ENCODE measurements around the gene MCOLN1. TPM values are rescaled to one million over a fixed set of nuclear protein-coding genes. Genes with fewer than 3 reads are reported as not detected.

Gene MCOLN1
- total and polyA plus RNA-seq, 2 of the 4 experiments (the other 2 are of a cell fraction), result 3.4 to 19.6 TPM

DNA sequence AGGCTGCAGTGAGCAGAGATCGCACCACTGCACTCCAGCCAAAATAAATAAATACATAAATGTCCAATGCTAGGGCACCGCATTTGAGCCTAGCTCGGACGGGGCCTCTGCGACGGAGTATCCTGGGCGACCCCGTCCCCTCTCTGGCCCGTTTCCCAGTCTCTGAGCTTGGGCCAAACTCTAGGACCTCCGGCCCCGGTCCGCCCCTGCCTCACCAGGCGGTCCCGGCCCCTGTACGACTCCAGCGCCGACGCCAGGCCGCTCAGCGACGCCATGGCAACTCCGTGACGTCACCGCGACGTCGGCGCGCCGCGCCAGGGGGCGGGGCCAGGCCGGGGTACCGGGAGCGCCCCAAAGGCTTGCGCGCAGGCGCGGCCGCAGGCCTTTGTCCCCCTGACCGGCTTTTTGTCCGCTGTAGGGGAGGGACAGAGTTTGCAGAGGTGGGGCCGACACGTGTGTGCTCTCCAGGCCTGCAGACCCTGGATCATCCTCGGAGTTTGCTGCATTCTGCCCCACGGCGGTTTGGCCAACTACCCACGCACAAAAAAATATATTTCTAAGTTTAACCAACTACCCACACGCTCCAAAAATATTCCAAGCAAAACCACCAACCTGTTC is 33.6 kb upstream of the MCOLN1 start, which contains the start of gene PEX11G:
PEX11G (minus strand) TSS at position 300 of the 618 bp plus-strand sequence; CDS start at position 275, 25 bp downstream.
- Histone ChIP-seq H4K5ac (ENCODE audit: low read depth, low read length) (peak within 1 kb of the TSS; percentile 99), H3K56ac (ENCODE audit: extremely low read depth, insufficient read depth, low read length) (peak within 1 kb of the TSS; percentile 41; the same call in 1 of the 2 replicates), H3K9me1 (ENCODE audit: insufficient read depth, low read length) (peaks cover 4% of the 10 kb centered on the region; the same call in 1 of the 2 replicates), H2AK9ac (replicated peaks; ENCODE audit: low read depth, low read length, poor library complexity) (peak within 1 kb of the TSS; percentile 13), H4K91ac (ENCODE audit: insufficient read depth, low read depth, low read length) (peak within 1 kb of the TSS; percentile 85), H3K14ac (replicated peaks; ENCODE audit: low read depth, low read length) (peak within 1 kb of the TSS; percentile 59), H4K8ac (ENCODE audit: low read depth in 2 of 2, low read length in 2 of 2) (peak within 1 kb of the TSS; percentile 99 to 100), H4K20me1 (ENCODE audit: insufficient read depth, low read length) (no peaks in the 10 kb centered on the region), H3K27me3 (ENCODE audit: control insufficient read depth, insufficient read depth, low read length) (no peaks in the 10 kb centered on the region), H3K4me3 (ENCODE audit: insufficient read depth, low read depth, low read length) (peak within 1 kb of the TSS; percentile 70), H2AFZ (replicated peaks; ENCODE audit: low read length, poor library complexity) (peak within 1 kb of the TSS; percentile 93), H3K4ac (ENCODE audit: low read depth, low read length) (peak within 1 kb of the TSS; percentile 84), H3K9me3 (ENCODE audit: control insufficient read depth, insufficient read depth, low read length) (no peaks in the 10 kb centered on the region), H3K27ac (ENCODE audit: insufficient read depth, low read length) (peak within 1 kb of the TSS; percentile 76), H2AK5ac (ENCODE audit: low read depth, low read length) (peak within 1 kb of the TSS; percentile 85), H2BK5ac (ENCODE audit: low read depth, low read length, poor library complexity, severe bottlenecking) (peak within 1 kb of the TSS; percentile 31), H3K9ac (ENCODE audit: low read depth, low read length) (peak within 1 kb of the TSS; percentile 86), H3K23ac (ENCODE audit: low read depth, low read length) (no peak within 1 kb of the TSS; the same call in 1 of the 2 replicates), H3K4me1 (ENCODE audit: control insufficient read depth, insufficient read depth, low read length) (no peaks in the 10 kb centered on the region), H3K4me2 (ENCODE audit: low read depth, low read length) (peak within 1 kb of the TSS; percentile 93), H3K79me1 (ENCODE audit: low read depth in 1 of 2, low read length in 2 of 2) (no peaks in the 10 kb centered on the region), H2BK15ac (ENCODE audit: low read depth, low read length) (peak within 1 kb of the TSS; percentile 7; the same call in 1 of the 3 replicates), H3K36me3 (ENCODE audit: control insufficient read depth, insufficient read depth, low read length) (no peaks in the 10 kb centered on the region), H2BK120ac (ENCODE audit: low read depth, low read length) (peak within 1 kb of the TSS; percentile 76; the same call in 1 of the 2 replicates), H2BK20ac (ENCODE audit: low read depth, low read length) (0 out of 2 replicates have a peak within 1 kb of the TSS, but pooled peaks have one; percentile 2), H3K18ac (ENCODE audit: low read depth, low read length) (peak within 1 kb of the TSS; percentile 51)
- CTCF ChIA-PET, result interaction anchor here (0.7 kb wide), 1 partner anchor 200 kb away, joined by 3 read pairs; no protein-coding TSS in a partner anchor
- intact Hi-C loops (cut with micrococcal nuclease), result no loop called here
- POLR2A ChIA-PET (ENCODE audit: unreplicated experiment), result no interaction called here
- 5% methylated on average over 13 of the region's 49 CpGs; no CpG with 5 or more reads in 1 of the 2 experiments for WGBS, 2 experiments (ENCODE audit: extremely low coverage in 2 of 2, insufficient read length in 1 of 2)
- DNase-seq (peak; percentile 81), ATAC-seq (ENCODE audit: low read depth) (peak; percentile 99)
- dilution Hi-C loops (cut with HindIII; ENCODE audit: low sequenced_read_pairs, unreplicated experiment), result no loop called here
- TF ChIP-seq, protein P1, sequence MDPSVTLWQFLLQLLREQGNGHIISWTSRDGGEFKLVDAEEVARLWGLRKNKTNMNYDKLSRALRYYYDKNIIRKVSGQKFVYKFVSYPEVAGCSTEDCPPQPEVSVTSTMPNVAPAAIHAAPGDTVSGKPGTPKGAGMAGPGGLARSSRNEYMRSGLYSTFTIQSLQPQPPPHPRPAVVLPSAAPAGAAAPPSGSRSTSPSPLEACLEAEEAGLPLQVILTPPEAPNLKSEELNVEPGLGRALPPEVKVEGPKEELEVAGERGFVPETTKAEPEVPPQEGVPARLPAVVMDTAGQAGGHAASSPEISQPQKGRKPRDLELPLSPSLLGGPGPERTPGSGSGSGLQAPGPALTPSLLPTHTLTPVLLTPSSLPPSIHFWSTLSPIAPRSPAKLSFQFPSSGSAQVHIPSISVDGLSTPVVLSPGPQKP (IDR thresholded peaks at IDR 0.05; ENCODE audit: borderline replicate concordance, low read depth, low read length), result no peak
- TF ChIP-seq MXI1 (IDR thresholded peaks at IDR 0.05; ENCODE audit: borderline replicate concordance, low read depth, low read length) (no peak; the same call in 1 of the 2 replicates), POLR2A (IDR thresholded peaks at IDR 0.05; ENCODE audit: low read depth, low read length) (peak; percentile 69), RCOR1 (IDR thresholded peaks at IDR 0.05; ENCODE audit: insufficient replicate concordance, low read length) (no peak), MAZ (IDR thresholded peaks at IDR 0.05; ENCODE audit: borderline replicate concordance, low read depth, low read length) (peak; percentile 81; the same call in 1 of the 2 replicates)
- in situ Hi-C loops (cut with MboI; ENCODE audit: low sequenced_read_pairs), result no loop called here
- no TSS peak for BruUV-seq (replicated peaks)

Data from IMR-90 (cell line).